ENCODE data around the gene PPP2R2C.

GRCh38 chr4:6500481-6501140 lies 28.2 kb upstream of the PPP2R2C start:
- TF ChIP-seq POLR2A (IDR thresholded peaks at IDR 0.05) (no peak), CTCF (IDR thresholded peaks at IDR 0.05) (no peak)

Data from heart left ventricle (tissue), 13 donors.